GM11168 (cell line): ENCODE measurements around the gene FEN1.

ENCODE experiments used
- in situ Hi-C: fragments of 300-500 bp; cut with MboI; formaldehyde crosslinking; loops from one replicate; pipeline ENCODE4 v1.12.0; 2022; ENCODE audit warnings: low sequenced_read_pairs; ENCODE audit not compliant: unreplicated experiment

The FEN1 gene

DNA sequence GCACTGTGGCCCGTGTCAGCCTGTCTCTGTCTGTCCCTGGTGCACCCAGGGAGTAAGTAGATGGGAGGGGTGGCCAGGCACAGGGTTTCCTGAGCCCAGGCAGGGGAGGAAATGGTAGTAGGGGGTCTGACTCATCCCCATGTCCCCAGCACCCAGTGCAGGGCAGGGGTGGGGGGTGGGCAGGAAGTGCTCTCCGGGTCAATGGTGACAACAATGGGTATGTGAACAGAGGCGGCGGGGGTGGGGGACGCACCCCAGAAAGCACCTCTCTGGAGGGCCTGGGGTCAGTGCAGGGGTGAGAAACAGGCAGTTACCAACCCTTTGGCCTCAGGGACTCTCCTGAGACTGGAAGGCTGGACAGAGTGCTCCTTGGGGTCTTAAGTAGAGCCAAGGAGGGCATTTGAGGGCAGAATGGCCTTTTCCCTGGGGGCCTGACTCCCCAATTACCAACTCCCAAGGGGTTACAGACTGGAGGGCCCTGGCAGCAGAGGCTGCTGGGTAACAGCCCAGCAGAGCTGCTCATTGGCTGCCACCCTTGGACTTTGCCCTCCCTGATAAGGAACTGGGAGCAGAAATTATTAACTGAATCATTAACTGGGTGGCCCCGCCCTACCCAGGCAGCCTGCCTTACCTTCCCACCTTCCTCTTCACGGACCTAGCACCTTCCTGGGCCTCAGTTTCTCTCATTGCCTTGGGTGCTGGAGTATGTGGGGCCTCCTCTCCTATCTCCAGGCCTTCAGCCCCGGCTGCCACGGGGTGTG is 36.1 kb upstream of the FEN1 start:
- in situ Hi-C loops, result no loop called here

DNA sequence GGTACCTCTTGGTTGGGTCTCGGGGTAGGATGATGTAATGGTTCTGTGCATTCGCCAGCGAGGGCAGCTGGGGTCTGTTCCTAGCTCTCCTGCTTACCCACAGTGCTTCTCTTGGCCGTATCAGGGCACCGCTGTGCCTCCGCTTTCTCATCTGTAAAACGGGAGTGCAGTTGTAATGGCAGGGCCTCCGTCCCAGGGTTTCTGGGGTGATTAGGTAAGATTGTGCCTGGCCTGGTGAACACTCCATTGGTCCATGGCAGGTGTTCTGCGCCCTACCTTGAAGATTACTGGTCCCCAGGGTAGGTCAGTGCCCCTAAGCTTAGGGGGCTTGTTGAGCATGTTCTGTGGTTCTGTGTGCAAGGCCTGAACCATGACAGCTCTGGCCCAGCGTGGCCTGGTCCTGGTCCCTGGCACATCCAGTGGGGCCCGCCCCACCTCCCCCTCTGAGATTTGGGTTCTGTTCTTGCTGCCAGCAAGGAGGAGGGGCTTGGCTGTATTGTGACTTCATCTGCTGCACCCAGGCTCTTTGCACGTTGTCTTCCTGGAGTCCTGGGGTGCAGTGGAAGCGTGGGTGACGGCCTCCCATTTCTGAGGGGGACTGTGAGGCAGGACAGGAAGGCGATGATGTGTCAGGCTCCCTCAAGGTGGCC is 35.4 kb upstream of the FEN1 start:
- in situ Hi-C loops, result no loop called here

DNA sequence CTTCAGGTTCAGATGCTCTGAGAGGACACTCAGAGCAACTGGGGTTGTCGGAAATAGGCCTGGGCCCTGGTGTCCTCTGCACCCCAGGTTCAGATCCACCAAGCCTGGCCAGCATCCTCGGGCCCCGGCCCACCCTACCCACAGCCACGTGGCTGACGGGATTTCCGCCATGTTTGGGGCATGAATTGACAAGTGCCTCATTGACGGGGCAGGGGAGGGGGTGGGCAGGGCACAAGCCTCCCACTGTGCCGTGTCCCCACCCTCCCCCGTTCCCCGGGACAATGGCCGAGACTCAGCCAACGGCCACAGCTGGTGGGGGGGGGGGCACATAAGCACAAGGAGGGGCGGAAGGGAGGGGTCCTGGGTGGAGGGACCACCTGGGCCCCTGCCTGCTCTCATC is 31.8 kb upstream of the FEN1 start:
- in situ Hi-C loops, result no loop called here

DNA sequence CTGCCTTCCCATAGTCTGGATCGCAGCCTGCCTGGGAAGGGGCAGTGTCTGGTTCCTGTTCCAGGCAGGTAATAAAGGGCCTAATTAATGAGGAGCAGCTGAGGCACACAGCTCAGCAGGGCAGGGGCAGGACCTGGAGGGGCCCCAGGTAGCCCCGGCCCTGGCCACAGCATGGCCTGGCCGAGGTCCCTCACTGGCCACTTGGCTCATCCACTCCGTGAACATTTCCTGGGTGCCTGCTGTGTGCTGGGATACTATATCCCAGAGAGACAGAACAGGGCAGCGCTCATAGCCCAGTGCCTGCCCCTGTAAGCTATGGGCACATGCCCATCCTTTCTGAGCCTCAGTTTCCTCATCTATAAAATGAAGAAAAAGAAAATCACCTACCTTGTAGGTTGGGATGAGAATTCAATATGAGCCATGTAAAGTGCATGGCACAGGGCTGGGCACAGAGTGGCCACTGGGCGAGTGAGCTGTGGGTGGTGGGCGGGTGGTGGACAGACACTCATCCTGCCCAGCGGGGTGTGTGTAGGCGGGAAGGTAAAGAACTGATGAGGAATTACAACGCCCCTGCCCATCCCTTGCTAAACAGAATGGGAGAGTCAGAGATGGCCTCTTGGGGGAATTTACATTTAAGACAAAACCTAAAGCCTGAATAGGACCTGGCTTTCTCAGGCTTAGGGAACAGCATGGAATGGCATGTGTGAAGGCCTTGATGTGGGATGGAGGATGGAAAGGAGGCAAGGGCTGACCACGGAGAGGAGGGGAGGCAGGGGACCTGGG is 31.1 kb upstream of the FEN1 start:
- in situ Hi-C loops, result no loop called here

DNA sequence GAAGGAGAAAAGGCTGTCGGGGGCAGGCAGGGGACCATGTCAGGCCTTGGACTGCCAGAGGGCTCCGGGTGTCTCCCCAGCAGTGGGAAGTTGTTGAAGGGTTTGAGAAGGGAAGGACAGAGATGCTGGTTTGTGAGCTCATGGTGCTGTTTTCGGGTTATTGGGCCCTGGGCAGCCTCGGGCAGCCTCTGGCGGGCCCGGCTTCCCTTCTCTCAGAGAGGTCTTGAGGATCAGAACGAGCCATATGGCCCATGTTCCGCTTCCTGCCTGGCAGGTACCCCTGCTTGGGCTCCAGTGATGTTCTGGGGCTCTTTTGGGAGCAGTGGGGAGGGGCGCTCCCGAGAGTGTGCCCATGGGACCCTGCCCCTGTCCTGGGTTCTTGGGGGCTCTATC is 30.5 kb upstream of the FEN1 start:
- in situ Hi-C loops, result no loop called here

DNA sequence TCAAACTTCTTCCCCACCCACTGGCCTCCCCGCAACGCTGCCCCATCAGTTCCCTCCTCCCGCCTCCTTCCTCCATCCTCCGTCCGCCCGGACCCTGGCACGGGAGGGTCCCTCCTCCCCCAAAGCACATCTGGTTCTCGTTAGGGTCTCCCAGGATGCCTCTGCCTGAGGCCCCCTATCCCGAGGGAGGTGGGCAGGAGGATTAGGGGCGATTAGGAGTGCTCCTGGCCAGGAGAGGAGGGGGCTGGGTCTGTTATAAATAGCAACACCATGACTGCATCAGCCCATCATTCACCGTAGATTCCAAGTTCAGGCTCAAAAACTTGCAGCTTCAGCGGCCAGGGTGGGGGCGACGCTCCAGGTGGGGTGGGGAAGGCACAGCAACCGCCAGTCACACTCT is 29.9 kb upstream of the FEN1 start:
- in situ Hi-C loops, result no loop called here

DNA sequence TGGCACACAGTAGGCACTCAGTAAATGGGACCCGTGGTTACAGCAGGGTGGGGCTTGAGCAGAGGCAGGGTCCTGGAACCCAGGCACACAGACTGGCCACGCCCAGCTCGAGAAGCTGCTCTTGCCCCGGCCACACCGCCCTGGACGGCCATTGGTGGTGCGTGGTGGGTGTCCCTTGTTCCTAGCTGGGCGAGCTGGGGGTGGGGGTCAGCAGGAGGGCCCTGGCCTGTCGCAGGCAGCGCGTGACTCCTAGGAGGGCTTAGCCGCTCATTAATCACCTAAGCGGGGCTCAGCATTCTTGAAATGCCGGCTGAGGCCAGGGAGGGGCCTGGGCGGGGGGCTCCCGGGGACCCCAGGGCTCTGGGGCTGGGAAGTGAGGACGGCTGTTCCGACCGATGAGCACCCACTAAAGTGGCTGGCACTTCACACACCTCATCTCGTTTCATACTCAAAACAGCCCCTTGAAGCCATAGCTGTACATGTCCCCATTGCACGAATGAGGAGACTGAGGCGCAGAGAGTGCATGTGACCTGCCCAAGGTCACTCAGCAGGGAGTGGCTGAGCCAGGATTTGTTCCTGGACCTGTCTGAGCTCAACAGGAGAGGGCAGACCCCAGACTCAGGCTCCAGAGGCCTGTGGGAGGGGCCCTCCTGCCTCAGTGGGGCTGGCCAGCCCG is 28.6 kb upstream of the FEN1 start:
- in situ Hi-C loops, result no loop called here

DNA sequence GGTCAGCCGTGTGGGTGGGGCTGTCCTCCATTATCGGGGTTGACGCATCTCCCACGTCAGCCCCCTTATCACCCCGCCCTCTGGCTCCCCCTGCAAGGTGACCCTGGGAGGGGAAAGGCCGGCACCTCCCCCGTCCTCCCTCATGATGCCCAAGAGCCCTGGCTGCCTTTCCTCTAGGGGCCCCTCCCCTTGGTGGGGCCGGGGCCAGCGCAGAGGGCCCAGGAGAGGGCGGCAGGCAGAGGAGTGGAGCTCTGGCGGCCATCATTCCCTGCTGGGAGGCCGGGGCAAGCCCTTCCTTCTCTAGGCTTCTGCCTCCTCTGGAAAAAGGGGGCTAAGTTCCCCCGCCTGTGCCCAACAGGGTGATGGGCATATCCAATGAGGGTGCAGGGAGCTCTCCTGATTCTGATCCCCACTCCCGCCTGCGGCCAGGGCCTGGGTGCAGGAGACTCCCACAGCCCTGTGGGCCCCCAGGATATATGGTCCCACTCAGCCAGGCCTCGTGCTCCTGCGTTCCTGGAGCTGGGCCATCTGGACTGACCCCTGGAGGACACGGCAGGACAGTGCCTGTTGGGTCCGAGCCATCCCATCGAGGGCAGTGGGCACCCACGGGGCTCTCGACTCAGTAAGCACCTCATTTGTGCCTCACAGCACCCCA is 28.0 kb upstream of the FEN1 start:
- in situ Hi-C loops, result no loop called here

DNA sequence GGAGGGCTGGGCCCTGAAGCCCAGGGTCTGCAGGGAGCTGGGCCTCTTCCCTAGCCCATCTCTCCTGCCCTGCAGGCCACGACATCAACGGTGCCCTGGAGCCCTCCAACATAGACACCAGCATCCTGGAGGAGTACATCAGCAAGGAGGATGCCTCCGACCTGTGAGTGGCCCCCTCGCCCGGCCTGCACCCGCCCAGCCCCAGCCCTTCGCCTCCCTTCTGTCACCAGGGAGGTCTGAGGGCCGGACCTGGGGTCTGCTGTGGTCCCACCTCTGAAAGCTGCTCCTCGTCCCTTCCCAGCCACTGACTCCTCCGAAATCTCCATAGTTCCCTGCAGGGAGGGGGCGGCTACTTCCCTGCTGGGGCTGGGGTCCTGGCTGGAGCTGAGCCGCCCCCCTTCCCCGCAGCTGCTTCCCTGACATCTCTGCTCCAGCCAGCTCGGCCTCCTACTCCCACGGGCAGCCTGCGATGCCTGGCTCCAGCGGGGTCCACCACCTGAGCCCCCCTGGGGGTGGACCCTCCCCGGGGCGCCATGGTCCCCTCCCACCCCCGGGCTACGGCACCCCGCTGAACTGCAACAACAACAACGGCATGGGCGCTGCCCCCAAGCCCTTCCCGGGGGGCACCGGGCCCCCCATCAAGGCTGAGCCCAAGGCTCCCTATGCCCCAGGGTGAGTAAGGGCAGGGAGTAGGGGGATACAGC is 27.0 kb upstream of the FEN1 start:
- in situ Hi-C loops, result no loop called here

DNA sequence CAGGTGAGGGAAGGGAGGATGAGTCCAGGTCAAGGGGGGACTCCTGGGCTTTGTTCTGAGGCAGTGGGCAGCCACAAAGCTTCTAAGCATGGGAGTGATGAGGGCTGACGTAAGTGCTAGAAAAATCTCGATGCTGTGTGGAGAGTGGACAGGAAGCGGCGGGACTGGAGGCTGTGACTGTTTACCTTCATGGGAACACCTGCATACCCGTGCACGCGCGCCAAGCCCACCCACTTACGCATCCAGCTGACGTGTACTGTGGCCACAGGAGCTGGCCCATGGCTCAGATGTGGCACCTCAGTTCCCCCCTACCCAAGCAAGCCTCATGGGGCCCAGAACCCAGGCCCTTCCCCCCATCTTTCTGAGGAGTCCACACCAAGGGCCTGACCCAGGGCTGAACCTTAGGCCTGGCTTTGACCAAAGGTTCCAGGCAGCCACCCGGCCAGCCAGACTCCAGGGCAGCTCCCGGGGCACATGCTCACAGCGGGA is 26.3 kb upstream of the FEN1 start:
- in situ Hi-C loops, result no loop called here

DNA sequence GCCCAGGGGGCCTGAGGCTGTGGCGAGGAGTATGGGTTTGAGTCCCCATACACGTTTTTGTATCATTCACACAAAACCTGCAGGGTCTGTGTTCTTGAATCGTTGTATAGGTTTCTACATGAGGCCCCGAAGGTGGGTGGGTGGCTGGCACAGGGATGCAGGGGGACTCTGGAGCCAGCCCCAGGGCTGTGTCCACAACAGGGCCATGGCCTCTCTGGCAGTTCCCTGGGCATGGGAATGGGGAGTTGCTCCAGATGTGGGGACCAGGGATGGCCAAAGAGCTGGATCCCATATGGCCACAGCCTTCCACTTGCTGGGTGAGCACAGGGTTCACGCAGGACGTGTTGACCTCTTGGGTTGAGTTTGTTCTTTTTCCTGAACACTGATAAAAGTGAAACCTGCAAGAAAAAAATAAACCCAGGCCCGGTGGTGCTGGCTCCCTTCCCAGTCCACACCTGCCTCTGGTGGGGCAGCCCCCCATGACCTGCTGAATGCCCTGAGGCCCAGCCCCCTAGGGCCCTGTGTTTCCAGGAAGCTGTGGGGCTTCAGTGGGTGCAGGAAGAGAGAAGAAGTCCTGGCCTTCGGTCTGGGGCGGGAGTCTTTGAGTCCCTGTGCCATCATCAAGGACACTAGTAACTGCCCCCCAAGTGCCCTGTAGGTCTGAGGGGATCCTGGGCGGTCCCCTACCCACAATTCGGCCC is 24.2 kb upstream of the FEN1 start:
- in situ Hi-C loops, result no loop called here

DNA sequence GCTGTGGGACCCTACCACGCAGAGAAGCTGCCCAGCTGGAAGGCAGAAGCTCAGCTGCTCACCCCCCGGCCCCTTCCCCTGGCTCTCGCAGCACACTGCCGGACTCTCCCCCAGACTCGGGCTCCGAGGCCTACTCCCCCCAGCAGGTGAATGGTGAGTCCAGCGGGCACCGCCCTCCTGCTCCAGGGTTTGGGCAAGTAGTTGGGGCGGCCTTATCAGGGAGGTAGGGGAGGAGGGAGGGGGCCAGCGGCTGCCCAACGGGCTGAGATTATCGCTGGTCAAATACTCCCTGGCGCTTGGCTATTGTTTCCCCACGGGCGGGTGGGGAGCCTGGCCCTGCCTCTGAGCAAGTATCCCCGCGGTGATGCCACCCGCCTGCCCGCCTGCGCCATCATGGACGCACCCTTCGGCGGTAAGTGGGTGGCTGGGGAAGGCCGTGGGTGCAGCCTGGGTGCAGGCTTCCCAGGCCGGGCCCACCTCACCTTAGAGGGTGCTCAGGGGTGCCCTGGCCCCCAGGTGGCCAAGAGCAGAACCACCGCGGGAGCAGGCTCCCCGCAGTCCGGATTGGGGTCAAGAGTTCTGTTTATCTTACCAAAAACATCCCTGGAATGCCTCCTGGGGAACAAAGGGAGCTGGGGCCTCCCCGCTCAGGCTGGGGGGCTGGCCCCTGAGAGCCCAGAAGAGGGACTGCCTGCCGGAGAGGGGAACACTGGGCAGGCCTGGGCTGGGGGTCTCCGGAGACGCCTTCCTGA is 23.4 kb upstream of the FEN1 start:
- in situ Hi-C loops, result no loop called here

DNA sequence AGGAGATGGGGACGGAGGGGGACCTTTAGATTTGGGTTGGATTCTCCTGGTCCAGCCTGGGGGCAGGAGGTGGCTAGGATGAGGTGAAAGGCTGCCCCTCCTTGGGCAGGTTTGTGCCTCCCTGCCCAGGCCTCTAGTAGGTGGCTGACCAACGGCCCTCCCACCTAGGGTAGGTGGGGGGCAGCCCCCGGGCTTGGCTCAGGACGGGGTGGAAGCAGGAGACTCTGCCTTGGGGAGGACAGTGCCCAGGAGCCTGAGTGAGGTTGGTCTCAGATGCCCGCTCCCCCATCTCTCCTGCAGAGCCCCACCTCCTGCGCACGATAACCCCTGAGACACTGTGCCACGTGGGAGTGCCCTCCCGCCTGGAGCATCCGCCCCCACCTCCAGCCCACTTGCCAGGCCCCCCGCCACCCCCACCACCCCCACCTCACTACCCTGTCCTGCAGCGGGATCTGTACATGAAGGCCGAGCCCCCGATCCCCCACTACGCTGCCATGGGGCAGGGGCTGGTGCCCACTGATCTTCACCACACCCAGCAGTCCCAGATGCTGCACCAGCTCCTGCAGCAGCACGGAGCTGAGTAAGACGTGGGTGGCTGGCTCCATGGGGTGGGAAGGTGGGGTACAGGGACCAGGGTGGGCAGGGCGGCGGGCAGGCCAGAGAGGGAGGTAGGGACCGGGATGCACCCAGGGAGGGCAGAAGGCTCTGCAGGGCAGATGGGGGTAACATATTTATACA is 22.6 kb upstream of the FEN1 start:
- in situ Hi-C loops, result no loop called here

DNA sequence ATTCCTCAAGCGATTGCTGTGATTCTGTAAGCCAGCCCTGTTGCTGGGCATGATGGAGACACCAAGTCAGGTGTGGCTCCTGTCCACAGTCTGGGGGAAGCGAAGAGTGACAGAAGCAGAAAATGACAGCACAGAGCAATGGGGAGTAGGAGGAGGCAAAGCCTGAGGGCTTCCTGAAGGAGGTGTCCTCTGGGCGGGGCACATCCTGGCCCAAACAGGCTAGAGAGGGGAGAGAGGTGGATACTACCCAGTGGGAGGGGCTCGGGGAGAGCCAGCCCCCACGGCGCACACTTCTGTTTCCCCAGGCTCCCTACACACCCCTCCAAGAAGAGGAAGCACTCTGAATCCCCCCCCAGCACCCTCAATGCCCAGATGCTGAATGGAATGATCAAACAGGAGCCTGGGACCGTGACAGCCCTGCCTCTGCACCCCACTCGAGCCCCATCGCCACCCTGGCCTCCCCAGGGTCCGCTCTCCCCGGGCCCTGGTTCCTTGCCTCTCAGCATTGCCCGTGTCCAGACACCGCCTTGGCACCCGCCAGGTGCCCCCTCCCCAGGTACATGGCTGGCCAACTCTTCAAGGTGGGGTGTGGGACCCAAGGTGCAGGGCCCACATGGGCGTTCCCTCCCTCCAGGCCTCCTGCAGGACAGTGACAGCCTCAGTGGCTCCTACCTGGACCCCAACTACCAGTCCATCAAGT is 21.4 kb upstream of the FEN1 start:
- in situ Hi-C loops, result no loop called here

DNA sequence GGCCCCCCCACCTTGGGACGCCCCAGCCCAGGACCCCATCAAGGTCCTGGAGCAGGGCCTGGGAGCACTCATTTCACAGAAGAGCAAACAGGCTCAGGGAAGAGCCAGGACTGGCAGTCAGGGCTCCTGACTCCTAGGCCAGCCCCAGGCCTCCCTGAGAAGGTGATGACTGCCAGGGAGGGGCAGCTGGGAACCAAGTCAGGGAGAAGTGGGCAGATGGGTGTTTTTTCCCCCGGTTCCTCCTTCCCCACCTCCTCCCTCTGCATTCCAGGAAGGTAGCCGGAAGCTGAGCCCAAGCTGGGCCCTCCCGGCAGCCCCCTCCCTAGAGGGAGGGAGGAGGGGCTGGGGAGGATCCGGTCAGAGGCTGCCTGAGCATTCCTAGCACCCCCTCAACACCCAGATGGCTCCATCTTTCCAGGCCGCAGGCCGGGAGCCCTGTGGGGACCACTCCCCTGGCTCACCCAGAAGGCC is 20.7 kb upstream of the FEN1 start:
- in situ Hi-C loops, result no loop called here

DNA sequence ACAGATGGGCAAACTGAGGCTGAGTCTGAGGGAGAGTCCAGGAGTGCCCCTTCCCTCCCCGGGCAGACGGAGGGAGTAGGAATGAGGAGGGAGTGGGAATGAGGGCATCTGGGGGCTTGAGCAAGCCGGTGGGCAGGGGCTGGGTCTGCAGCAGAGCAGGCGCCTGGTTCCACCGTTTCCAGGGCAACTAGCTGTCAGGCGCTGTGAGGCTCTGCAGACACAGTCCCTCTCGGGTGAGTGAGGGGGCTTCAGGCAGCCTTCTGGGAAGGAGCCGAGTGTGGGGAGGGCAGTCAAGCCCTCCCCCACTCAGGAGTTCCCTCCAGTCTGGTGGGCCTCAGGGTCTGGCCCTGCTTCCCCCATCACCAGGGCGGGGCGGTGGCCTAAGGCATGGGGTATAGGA is 19.4 kb upstream of the FEN1 start:
- in situ Hi-C loops, result no loop called here

DNA sequence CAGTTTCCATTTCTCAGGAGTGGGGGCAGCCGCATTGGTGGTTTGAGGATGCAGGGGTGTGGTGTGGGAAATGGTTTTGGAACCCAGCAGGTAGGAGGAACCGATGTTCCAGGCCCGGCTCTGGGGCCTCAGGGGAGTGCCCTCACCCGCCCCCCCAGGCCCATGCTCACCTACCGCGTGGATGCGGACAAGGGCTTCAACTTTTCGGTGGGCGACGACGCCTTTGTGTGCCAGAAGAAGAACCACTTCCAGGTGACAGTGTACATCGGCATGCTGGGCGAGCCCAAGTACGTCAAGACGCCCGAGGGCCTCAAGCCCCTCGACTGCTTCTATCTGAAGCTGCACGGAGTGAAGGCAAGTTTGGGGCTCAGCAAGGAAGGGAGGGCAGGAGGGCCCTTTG is 18.9 kb upstream of the FEN1 start:
- in situ Hi-C loops, result no loop called here
